GM23338 (cell line): ENCODE results near the gene VAT1. TPM values are rescaled to one million over a fixed set of nuclear protein-coding genes. Genes with fewer than 3 reads are reported as not detected.
A peak's percentile ranks its signal among the peaks of the same experiment; 100 is the strongest.

Source experiments
- ATAC-seq: fragments of 200-7000 bp; cut with Tn5 transposase; 3 replicates; pipeline ENCODE4 v1.9.1; 2020
- DNase-seq: peaks from one replicate; pipeline ENCODE4 v3.0.0-alpha.2; 2015; ENCODE audit warnings: low spot score
- H2AFZ ChIP-seq: fragments of 200-600 bp; sonication (generic); 2 replicates; pipeline ENCODE4 v1.8.0; 2016; ENCODE audit warnings: antibody characterized with exemption, mild to moderate bottlenecking, moderate library complexity
- H3F3A ChIP-seq: fragments of 200-600 bp; sonication (generic); replicated peaks from 2 replicates; pipeline ENCODE4 v1.8.0; 2017; ENCODE audit warnings: antibody characterized with exemption, mixed run types, low read depth
- H3K27ac ChIP-seq: fragments of 200-600 bp; sonication (generic); 2 replicates; pipeline ENCODE4 v1.6.1; 2016; ENCODE audit warnings: low read depth
- H3K27me3 ChIP-seq: fragments of 200-600 bp; sonication (generic); 2 replicates; pipeline ENCODE4 v1.8.0; 2016; ENCODE audit warnings: mild to moderate bottlenecking, mixed run types, moderate library complexity; ENCODE audit not compliant: insufficient read depth
- H3K36me3 ChIP-seq: fragments of 200-600 bp; sonication (generic); 2 replicates; pipeline ENCODE4 v1.8.0; 2016; ENCODE audit warnings: mild to moderate bottlenecking; ENCODE audit not compliant: insufficient read depth
- H3K4me1 ChIP-seq: fragments of 200-600 bp; sonication (generic); 2 replicates; pipeline ENCODE4 v1.8.0; 2016; ENCODE audit warnings: mild to moderate bottlenecking, moderate library complexity; ENCODE audit not compliant: insufficient read depth
- H3K4me2 ChIP-seq: fragments of 200-600 bp; sonication (generic); 2 replicates; pipeline ENCODE4 v1.7.1; 2017; ENCODE audit warnings: mixed run types
- H3K4me3 ChIP-seq: fragments of 200-600 bp; sonication (generic); 2 replicates; pipeline ENCODE4 v1.6.1; 2016; ENCODE audit warnings: mixed run types
- H3K79me2 ChIP-seq: fragments of 200-600 bp; sonication (generic); replicated peaks from 2 replicates; pipeline ENCODE4 v1.8.0; 2017; ENCODE audit warnings: mild to moderate bottlenecking; ENCODE audit not compliant: insufficient read depth
- H3K9me2 ChIP-seq: fragments of 200-600 bp; sonication (generic); 2 replicates; pipeline ENCODE4 v1.8.0; 2017; ENCODE audit not compliant: insufficient read depth
- H4K20me1 ChIP-seq: fragments of 200-600 bp; sonication (generic); replicated peaks from 2 replicates; pipeline ENCODE4 v1.8.0; 2017; ENCODE audit warnings: mild to moderate bottlenecking; ENCODE audit not compliant: insufficient read depth
- H3K27ac Mint-ChIP-seq: 2 replicates; pipeline ENCODE4 v1.8.0; 2020; ENCODE audit warnings: inconsistent platforms, mild to moderate bottlenecking, moderate library complexity, mixed read lengths
- H3K27me3 Mint-ChIP-seq: 3 replicates; pipeline ENCODE4 v1.8.0; 2022; ENCODE audit warnings: low read depth, mild to moderate bottlenecking, moderate library complexity, mixed read lengths, inconsistent platforms; ENCODE audit not compliant: insufficient read depth, poor library complexity
- H3K36me3 Mint-ChIP-seq: 3 replicates; pipeline ENCODE4 v1.8.0; 2021; ENCODE audit warnings: low read depth, mild to moderate bottlenecking, inconsistent platforms, moderate library complexity, mixed read lengths
- H3K4me1 Mint-ChIP-seq: 3 replicates; pipeline ENCODE4 v1.8.0; 2020; ENCODE audit warnings: mild to moderate bottlenecking, inconsistent platforms, mixed read lengths
- H3K4me3 Mint-ChIP-seq: 3 replicates; pipeline ENCODE4 v1.8.0; 2021; ENCODE audit warnings: moderate library complexity, mild to moderate bottlenecking, inconsistent platforms, mixed read lengths
- H3K9me3 Mint-ChIP-seq: 3 replicates; pipeline ENCODE4 v1.8.0; 2020; ENCODE audit warnings: moderate library complexity, mild to moderate bottlenecking, inconsistent platforms, mixed read lengths
- CREB1 ChIP-seq: fragments of 250-450 bp; sonication (Bioruptor Pico); IDR thresholded peaks from 2 replicates; pipeline ENCODE4 v1.5.0; 2020; ENCODE audit warnings: low read depth, mild to moderate bottlenecking, moderate library complexity
- EZH2 ChIP-seq: fragments of 200-600 bp; sonication (generic); IDR thresholded peaks from one replicate; pipeline ENCODE4 v1.8.0; 2017; ENCODE audit warnings: antibody characterized with exemption, mild to moderate bottlenecking, low read depth; ENCODE audit not compliant: unreplicated experiment
- EZH2phosphoT487 ChIP-seq: fragments of 200-600 bp; sonication (generic); IDR thresholded peaks from one replicate; pipeline ENCODE4 v1.8.1; 2018; ENCODE audit warnings: antibody characterized with exemption; ENCODE audit not compliant: unreplicated experiment
- JUNB ChIP-seq: IDR thresholded peaks from one replicate; pipeline ENCODE4 v1.6.1; 2016; ENCODE audit warnings: antibody characterized with exemption; ENCODE audit not compliant: unreplicated experiment
- NANOG ChIP-seq: IDR thresholded peaks from 2 replicates; pipeline ENCODE4 v1.6.1; 2016; ENCODE audit warnings: antibody characterized with exemption, borderline replicate concordance
- POLR2AphosphoS5 ChIP-seq: IDR thresholded peaks from 2 replicates; pipeline ENCODE4 v1.6.1; 2016; ENCODE audit warnings: antibody characterized with exemption, low read depth
- STAT1 ChIP-seq: IDR thresholded peaks from one replicate; pipeline ENCODE4 v1.6.1; 2016; ENCODE audit warnings: antibody characterized with exemption; ENCODE audit not compliant: unreplicated experiment
- ZNF114 ChIP-seq: fragments of 250-450 bp; sonication (Bioruptor Pico); IDR thresholded peaks from 2 replicates; pipeline ENCODE4 v1.5.0; 2020; ENCODE audit warnings: mild to moderate bottlenecking, moderate library complexity
- polyA plus RNA-seq: library from polyadenylated mRNA; unstranded; fragments of >200 nt; fragmentation: Nextera tagmentation; extraction: Ambion mirVana; gene quantifications from 2 replicates; pipeline ENCODE4 v1.2.1, GENCODE V29; 2016
- total RNA-seq: library from RNA; depleted of rRNA; stranded (reverse); fragments of >200 nt; shearing (Covaris generic); gene quantifications from 2 replicates; pipeline ENCODE4 v1.2.3, GENCODE V29; 2014
- TF ChIP-seq, protein P1 (sequence below), 2 experiments: fragments of 200-600 bp in 1 of 2; sonication (generic) in 1 of 2; conservative IDR thresholded peaks; 2 replicates each; pipeline versions ENCODE4 v1.5.1 to v1.6.1; 2016 to 2017; ENCODE audit warnings: antibody characterized with exemption in 2 of 2, low read depth in 2 of 2, mild to moderate bottlenecking in 2 of 2, moderate library complexity in 1 of 2
- TF ChIP-seq, protein P2 (sequence below): IDR thresholded peaks from 2 replicates; pipeline ENCODE4 v1.6.1; 2016; ENCODE audit warnings: antibody characterized with exemption
- TF ChIP-seq, protein P3 (sequence below): IDR thresholded peaks from one replicate; pipeline ENCODE4 v1.6.1; 2018; ENCODE audit warnings: antibody characterized with exemption; ENCODE audit not compliant: unreplicated experiment

The VAT1 gene
- total and polyA plus RNA-seq, 2 experiments from 2014 or later = 233 to 300 TPM

DNA sequence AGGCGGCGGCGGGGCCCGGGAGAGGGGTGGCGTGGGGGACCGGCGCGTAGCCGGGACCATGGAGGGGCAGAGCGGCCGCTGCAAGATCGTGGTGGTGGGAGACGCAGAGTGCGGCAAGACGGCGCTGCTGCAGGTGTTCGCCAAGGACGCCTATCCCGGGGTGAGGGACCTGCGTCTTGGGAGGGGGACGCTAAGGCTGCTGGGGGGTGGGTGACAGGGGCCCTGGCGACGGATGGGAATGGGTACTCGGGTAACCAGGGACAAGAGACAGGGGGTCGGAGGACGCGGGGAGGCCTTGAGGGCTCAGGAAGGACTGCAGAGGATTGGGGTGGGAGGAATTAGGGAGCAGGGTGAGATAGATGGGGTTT, 3.1 kb upstream of the VAT1 start (continued):
- TF ChIP-seq, protein P1, sequence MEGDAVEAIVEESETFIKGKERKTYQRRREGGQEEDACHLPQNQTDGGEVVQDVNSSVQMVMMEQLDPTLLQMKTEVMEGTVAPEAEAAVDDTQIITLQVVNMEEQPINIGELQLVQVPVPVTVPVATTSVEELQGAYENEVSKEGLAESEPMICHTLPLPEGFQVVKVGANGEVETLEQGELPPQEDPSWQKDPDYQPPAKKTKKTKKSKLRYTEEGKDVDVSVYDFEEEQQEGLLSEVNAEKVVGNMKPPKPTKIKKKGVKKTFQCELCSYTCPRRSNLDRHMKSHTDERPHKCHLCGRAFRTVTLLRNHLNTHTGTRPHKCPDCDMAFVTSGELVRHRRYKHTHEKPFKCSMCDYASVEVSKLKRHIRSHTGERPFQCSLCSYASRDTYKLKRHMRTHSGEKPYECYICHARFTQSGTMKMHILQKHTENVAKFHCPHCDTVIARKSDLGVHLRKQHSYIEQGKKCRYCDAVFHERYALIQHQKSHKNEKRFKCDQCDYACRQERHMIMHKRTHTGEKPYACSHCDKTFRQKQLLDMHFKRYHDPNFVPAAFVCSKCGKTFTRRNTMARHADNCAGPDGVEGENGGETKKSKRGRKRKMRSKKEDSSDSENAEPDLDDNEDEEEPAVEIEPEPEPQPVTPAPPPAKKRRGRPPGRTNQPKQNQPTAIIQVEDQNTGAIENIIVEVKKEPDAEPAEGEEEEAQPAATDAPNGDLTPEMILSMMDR (conservative IDR thresholded peaks at IDR 0.05; ENCODE audit: low read depth in 2 of 2) = no peak
- TF ChIP-seq POLR2AphosphoS5 = no peak; the same call in 1 of the 2 replicates
- no peak for TF ChIP-seq ZNF114
- no peak for TF ChIP-seq STAT1
- no peak for TF ChIP-seq EZH2
- TF ChIP-seq, protein P2, sequence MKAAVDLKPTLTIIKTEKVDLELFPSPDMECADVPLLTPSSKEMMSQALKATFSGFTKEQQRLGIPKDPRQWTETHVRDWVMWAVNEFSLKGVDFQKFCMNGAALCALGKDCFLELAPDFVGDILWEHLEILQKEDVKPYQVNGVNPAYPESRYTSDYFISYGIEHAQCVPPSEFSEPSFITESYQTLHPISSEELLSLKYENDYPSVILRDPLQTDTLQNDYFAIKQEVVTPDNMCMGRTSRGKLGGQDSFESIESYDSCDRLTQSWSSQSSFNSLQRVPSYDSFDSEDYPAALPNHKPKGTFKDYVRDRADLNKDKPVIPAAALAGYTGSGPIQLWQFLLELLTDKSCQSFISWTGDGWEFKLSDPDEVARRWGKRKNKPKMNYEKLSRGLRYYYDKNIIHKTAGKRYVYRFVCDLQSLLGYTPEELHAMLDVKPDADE = no peak
- TF ChIP-seq, protein P3, sequence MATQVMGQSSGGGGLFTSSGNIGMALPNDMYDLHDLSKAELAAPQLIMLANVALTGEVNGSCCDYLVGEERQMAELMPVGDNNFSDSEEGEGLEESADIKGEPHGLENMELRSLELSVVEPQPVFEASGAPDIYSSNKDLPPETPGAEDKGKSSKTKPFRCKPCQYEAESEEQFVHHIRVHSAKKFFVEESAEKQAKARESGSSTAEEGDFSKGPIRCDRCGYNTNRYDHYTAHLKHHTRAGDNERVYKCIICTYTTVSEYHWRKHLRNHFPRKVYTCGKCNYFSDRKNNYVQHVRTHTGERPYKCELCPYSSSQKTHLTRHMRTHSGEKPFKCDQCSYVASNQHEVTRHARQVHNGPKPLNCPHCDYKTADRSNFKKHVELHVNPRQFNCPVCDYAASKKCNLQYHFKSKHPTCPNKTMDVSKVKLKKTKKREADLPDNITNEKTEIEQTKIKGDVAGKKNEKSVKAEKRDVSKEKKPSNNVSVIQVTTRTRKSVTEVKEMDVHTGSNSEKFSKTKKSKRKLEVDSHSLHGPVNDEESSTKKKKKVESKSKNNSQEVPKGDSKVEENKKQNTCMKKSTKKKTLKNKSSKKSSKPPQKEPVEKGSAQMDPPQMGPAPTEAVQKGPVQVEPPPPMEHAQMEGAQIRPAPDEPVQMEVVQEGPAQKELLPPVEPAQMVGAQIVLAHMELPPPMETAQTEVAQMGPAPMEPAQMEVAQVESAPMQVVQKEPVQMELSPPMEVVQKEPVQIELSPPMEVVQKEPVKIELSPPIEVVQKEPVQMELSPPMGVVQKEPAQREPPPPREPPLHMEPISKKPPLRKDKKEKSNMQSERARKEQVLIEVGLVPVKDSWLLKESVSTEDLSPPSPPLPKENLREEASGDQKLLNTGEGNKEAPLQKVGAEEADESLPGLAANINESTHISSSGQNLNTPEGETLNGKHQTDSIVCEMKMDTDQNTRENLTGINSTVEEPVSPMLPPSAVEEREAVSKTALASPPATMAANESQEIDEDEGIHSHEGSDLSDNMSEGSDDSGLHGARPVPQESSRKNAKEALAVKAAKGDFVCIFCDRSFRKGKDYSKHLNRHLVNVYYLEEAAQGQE = no peak
- no peak for TF ChIP-seq CREB1
- no peak for TF ChIP-seq EZH2phosphoT487
- TF ChIP-seq NANOG = no peak
- no peak for TF ChIP-seq JUNB

DNA sequence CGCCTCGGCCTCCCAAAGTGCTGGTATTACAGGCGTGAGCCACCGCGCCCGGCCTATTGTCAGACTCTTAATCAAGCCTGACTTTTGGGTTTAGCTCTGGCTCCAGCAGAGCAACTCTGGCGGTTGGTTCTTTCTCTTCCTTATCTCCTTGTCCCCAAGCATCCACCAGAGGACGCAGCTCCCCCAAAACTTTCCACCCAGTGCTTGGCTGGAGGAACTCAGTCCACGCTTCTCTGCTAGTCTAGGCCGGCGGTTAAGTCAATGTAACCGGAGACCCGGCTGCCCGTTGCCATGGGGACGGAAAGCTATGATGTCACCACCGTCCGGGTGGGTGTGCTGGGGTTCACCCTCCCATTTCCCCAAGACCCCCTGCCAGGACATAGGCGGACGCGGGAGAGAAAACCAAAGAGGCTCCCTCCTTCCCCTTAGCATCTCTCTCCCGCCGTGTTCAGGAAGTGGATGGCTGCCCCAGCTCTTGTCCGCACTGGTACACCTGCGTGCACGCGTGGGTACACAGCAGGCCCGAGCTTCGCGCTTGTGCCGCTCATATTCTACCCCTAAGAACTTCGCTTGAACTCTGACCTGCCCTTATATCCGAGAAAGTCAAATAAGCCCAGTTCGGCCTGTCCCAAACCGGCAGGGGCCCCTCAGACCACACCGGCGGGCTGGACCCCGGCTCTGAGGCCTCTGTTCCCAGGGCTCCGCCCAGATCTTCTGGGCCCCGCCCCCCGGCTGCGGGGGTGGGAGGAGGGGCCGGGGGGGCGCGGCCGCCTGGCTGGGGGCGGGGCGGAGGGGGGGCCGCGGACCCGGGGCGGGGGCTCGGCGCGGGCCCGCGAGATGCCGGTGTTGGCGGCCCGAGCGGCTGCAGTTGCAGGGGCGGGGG, 2.5 kb upstream of the VAT1 start, which contains the start of gene RND2:
TSS of gene RND2 (plus strand) at position 825 of the 883 bp plus-strand sequence. CDS start 117 bp downstream, outside the sequence.
- Histone ChIP-seq H3K27ac (peak within 1 kb of the TSS; percentile 95), H3K9me2 (no peaks in the 10 kb centered on the region)

More for the DNA sequence above, 2.5 kb upstream of the VAT1 start, which contains the start of gene RND2:
- Histone ChIP-seq H4K20me1 (peaks cover 3% of the 10 kb centered on the region), H2AFZ (peak within 1 kb of the TSS; percentile 99), H3K4me3 (peak within 1 kb of the TSS; percentile 98), H3K79me2 (peaks cover 31% of the 10 kb centered on the region), H3K4me2 (peak within 1 kb of the TSS; percentile 100), H3K27me3 (no peaks in the 10 kb centered on the region), H3K4me1 (peaks cover 38% of the 10 kb centered on the region), H3F3A (peaks cover 19% of the 10 kb centered on the region; the same call in 1 of the 2 replicates), H3K36me3 (no peaks in the 10 kb centered on the region)
- DNase-seq (peak; percentile 98), ATAC-seq (peak; percentile 48)
- peaks cover 39% of the 10 kb centered on the region for H3K4me1 Mint-ChIP-seq
- H3K27me3 Mint-ChIP-seq = peaks cover 28% of the 10 kb centered on the region
- TF ChIP-seq, protein P3 = no peak
- TF ChIP-seq STAT1 = no peak
- peak; percentile 77 for TF ChIP-seq CREB1
- TF ChIP-seq, protein P2 = 0 out of 2 replicates have a peak, but pooled peaks have one; percentile 12
- TF ChIP-seq POLR2AphosphoS5 = peak; percentile 29; the same call in 1 of the 2 replicates
- TF ChIP-seq, protein P1 (conservative IDR thresholded peaks at IDR 0.05; ENCODE audit: low read depth in 2 of 2) = peak; percentile 71 to 92
- H3K9me3 Mint-ChIP-seq = no peaks in the 10 kb centered on the region
- peaks cover 20% of the 10 kb centered on the region for H3K36me3 Mint-ChIP-seq
- H3K4me3 Mint-ChIP-seq = peak within 1 kb of the TSS; percentile 91
- H3K27ac Mint-ChIP-seq = peak within 1 kb of the TSS; percentile 97
